ENCODE measurements around the gene ZMYM3.
A peak's percentile ranks its signal among the peaks of the same experiment; 100 is the strongest.

ZMYM3 gene

DNA sequence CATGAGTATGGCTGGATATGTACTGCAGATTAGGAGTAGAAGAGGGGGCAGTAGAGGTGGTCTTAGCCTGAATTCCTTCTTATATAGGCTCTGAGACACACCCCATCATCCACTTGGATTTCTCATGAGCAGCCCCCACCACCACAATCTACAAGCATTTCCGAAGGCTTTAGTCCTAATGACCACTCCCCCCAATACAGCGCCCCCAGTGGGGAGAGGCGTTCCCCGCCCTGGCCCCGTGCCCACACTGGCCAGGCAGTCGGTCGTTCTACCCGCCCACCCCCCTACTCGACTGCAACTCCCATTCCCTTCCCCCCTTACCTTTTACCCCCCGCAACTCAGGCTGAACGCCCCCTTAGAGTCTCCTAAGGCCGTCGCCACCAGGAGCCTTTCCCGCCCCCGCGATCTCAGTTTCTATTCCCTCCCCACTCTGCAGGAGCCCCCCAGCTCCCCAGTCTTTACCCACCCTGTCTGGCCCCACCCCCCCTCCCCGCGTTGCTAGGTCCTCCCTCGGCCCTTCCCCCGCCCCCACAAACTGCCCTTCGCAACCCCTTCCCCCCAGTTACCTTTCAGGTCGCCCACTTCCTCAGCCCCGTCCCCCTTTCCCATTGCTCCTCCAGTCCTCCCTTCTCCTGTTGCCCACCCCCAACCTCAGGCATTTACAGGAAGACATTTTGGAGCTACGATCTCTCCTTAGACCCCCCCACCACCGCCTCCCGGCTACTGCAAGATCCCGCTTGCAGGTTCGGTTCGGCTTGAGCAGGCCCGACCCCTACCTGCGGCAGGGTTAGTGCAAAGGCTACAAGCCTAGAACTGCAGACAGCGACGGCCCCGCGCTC, 468 bp downstream of the ZMYM3 start:
- peak; percentile 57 for DNase-seq (ENCODE audit: extremely low spot score)
- ChIA-PET POLR2A (interaction anchor here (0.7 to 3.1 kb wide), 3 partner anchors 30 to 71 kb away, joined by 3 to 42 read pairs (median 6); partner anchors contain the start of gene NONO), CTCF (interaction anchor here (0.8 kb wide), 1 partner anchor 25 kb away, joined by 4 read pairs; no protein-coding TSS in a partner anchor)
- TF ChIP-seq FOXM1 (IDR thresholded peaks at IDR 0.05; ENCODE audit: borderline replicate concordance) (no peak), FOXK2 (IDR thresholded peaks at IDR 0.05) (no peak), SP1 (IDR thresholded peaks at IDR 0.05) (no peak), L3MBTL2 (conservative IDR thresholded peaks at IDR 0.05) (no peak), CTBP1 (IDR thresholded peaks at IDR 0.05; ENCODE audit: borderline replicate concordance) (no peak)

GRCh38 chrX:71252221-71252620, 1.7 kb downstream of the ZMYM3 start:
- TF ChIP-seq L3MBTL2 (conservative IDR thresholded peaks at IDR 0.05) (no peak), FOXA1 (IDR thresholded peaks at IDR 0.05) (no peak), LEF1 (IDR thresholded peaks at IDR 0.05; ENCODE audit: borderline replicate concordance) (no peak), HDGF (IDR thresholded peaks at IDR 0.05; ENCODE audit: borderline replicate concordance) (no peak), FOXM1 (IDR thresholded peaks at IDR 0.05; ENCODE audit: borderline replicate concordance) (no peak), ELF4 (IDR thresholded peaks at IDR 0.05) (no peak), SUZ12 (IDR thresholded peaks at IDR 0.05) (no peak), CTBP1 (IDR thresholded peaks at IDR 0.05; ENCODE audit: borderline replicate concordance) (no peak), ARNT (IDR thresholded peaks at IDR 0.05) (no peak), SP1 (IDR thresholded peaks at IDR 0.05) (no peak), FOXK2 (IDR thresholded peaks at IDR 0.05) (no peak), ZNF384 (IDR thresholded peaks at IDR 0.05) (no peak), BHLHE40 (IDR thresholded peaks at IDR 0.05; ENCODE audit: borderline replicate concordance) (no peak), PKNOX1 (IDR thresholded peaks at IDR 0.05) (no peak), NFRKB (IDR thresholded peaks at IDR 0.05) (no peak), TARDBP (IDR thresholded peaks at IDR 0.05) (no peak)
- ChIA-PET CTCF (no interaction called here), POLR2A (interaction anchor here (1.0 kb wide), 1 partner anchor 31 kb away, joined by 3 read pairs; the partner anchor contains the start of gene NONO)
- no peak for DNase-seq (ENCODE audit: extremely low spot score)

DNA sequence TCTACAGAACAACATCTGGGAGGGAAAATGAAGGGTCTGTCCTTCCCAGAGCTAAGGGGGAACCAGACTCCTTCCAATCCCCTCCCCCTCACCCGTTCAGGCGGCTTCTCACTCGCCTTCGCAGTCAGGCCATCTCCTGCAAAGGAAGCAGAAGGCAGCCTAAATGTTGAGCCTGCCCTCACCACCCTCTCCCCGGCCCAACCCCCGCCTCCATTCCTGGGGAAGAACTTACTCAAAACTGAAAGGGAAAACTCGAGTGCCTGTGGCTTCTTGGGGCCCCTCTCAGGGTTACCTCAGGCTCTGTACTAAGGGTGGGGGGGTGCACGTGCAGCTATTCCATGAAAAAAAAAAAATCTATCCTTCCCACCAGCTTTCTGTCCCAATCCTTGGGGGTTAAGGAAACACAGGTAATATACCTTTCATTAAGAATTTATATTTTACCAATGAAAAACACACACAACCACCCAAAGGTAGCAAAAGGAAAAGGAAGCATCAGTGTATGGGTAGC, 2.4 kb downstream of the ZMYM3 start:
- POLR2A ChIA-PET, result interaction anchor here (1.1 kb wide), 1 partner anchor 24 kb away, joined by 3 read pairs; no protein-coding TSS in a partner anchor
- TF ChIP-seq BHLHE40 (IDR thresholded peaks at IDR 0.05; ENCODE audit: borderline replicate concordance) (no peak), FOXK2 (IDR thresholded peaks at IDR 0.05) (no peak), CTBP1 (IDR thresholded peaks at IDR 0.05; ENCODE audit: borderline replicate concordance) (no peak), LEF1 (IDR thresholded peaks at IDR 0.05; ENCODE audit: borderline replicate concordance) (no peak), NFRKB (IDR thresholded peaks at IDR 0.05) (no peak), SUZ12 (IDR thresholded peaks at IDR 0.05) (no peak), FOXA1 (IDR thresholded peaks at IDR 0.05) (no peak), ARNT (IDR thresholded peaks at IDR 0.05) (no peak), HDGF (IDR thresholded peaks at IDR 0.05; ENCODE audit: borderline replicate concordance) (no peak), TARDBP (IDR thresholded peaks at IDR 0.05) (no peak), SP1 (IDR thresholded peaks at IDR 0.05) (no peak), PKNOX1 (IDR thresholded peaks at IDR 0.05) (no peak), L3MBTL2 (conservative IDR thresholded peaks at IDR 0.05) (no peak), FOXM1 (IDR thresholded peaks at IDR 0.05; ENCODE audit: borderline replicate concordance) (no peak), ZNF384 (IDR thresholded peaks at IDR 0.05) (no peak), ELF4 (IDR thresholded peaks at IDR 0.05) (no peak)
- DNase-seq (ENCODE audit: extremely low spot score), result no peak
- CTCF ChIA-PET, result no interaction called here

- POLR2A ChIA-PET, result interaction anchor here (1.1 kb wide), 1 partner anchor 23 kb away, joined by 3 read pairs; no protein-coding TSS in a partner anchor
- DNase-seq (ENCODE audit: extremely low spot score), result no peak
- CTCF ChIA-PET, result no interaction called here
- TF ChIP-seq CTBP1 (IDR thresholded peaks at IDR 0.05; ENCODE audit: borderline replicate concordance), result no peak
- TF ChIP-seq NFRKB (IDR thresholded peaks at IDR 0.05), result no peak
- TF ChIP-seq FOXK2 (IDR thresholded peaks at IDR 0.05), result no peak
- no peak for TF ChIP-seq SP1 (IDR thresholded peaks at IDR 0.05)
- TF ChIP-seq ELF4 (IDR thresholded peaks at IDR 0.05), result no peak
- TF ChIP-seq BHLHE40 (IDR thresholded peaks at IDR 0.05; ENCODE audit: borderline replicate concordance), result no peak
- no peak for TF ChIP-seq ARNT (IDR thresholded peaks at IDR 0.05)
- TF ChIP-seq ZNF384 (IDR thresholded peaks at IDR 0.05), result no peak
- no peak for TF ChIP-seq L3MBTL2 (conservative IDR thresholded peaks at IDR 0.05)
- no peak for TF ChIP-seq HDGF (IDR thresholded peaks at IDR 0.05; ENCODE audit: borderline replicate concordance)
- no peak for TF ChIP-seq SUZ12 (IDR thresholded peaks at IDR 0.05)
- TF ChIP-seq PKNOX1 (IDR thresholded peaks at IDR 0.05), result no peak
- no peak for TF ChIP-seq TARDBP (IDR thresholded peaks at IDR 0.05)
- TF ChIP-seq FOXM1 (IDR thresholded peaks at IDR 0.05; ENCODE audit: borderline replicate concordance), result no peak
Measured at GRCh38 chrX:71250841-71251240, 3.1 kb downstream of the ZMYM3 start.

DNA sequence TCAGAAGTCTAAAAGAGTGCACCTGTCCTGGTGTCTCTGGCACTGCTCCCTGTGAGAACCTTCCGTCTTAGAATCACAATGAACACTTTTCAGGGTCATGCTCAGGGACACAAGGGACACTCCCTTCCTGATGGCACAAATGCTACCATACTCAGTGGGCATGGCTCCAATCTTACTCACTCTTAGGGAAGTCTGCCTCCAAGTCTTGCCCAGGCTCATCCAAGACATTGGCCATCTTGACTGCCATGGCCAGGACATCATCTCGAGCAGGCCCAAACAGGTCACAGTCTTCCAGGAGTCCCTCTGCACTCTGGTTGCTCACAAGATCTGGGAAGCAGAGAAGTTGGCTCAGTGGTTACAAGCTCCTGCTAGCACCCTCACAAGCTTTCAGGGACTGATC, 8.8 kb downstream of the ZMYM3 start:
- POLR2A ChIA-PET, result no interaction called here
- CTCF ChIA-PET, result no interaction called here
- no peak for DNase-seq (ENCODE audit: extremely low spot score)
- TF ChIP-seq TARDBP (IDR thresholded peaks at IDR 0.05) (no peak), L3MBTL2 (conservative IDR thresholded peaks at IDR 0.05) (no peak), ELF4 (IDR thresholded peaks at IDR 0.05) (no peak), ARNT (IDR thresholded peaks at IDR 0.05) (no peak)

Data from HEK293T (cell line).